Astrocyte (in vitro differentiated cells and primary cell): ENCODE results near the gene BEST2.
A peak's percentile ranks its signal among the peaks of the same experiment; 100 is the strongest.

Experiments
- EZH2 ChIP-seq: IDR thresholded peaks from 2 replicates; pipeline ENCODE4 v1.6.1; 2012; ENCODE audit warnings: mild to moderate bottlenecking, low read length, inconsistent platforms; ENCODE audit not compliant: insufficient read depth
- TF ChIP-seq, protein P1 (sequence below): IDR thresholded peaks from 2 replicates; pipeline ENCODE4 v1.5.1; 2011; ENCODE audit warnings: low read depth, mild to moderate bottlenecking, inconsistent platforms, low read length, moderate library complexity; ENCODE audit not compliant: insufficient read depth

DNA sequence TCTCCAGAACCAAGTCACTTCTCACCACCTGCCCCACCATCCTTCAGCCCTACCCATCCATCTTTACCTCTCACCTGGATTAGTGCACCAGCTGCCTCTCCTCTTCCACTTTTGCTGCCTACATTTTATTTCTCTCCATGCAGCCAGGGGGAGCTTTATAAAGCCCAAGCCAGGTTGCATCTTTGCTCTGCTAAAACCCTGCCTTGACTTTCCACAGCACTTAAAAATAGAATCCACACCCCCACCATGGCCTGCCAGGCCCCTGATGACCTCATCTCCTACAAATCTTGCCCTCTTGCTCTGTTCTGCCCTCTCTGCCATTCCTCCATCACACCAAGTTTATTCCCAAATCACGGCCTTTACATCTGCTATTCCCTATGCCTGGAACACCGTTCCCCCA, 22.0 kb downstream of the BEST2 start:
- TF ChIP-seq, protein P1, sequence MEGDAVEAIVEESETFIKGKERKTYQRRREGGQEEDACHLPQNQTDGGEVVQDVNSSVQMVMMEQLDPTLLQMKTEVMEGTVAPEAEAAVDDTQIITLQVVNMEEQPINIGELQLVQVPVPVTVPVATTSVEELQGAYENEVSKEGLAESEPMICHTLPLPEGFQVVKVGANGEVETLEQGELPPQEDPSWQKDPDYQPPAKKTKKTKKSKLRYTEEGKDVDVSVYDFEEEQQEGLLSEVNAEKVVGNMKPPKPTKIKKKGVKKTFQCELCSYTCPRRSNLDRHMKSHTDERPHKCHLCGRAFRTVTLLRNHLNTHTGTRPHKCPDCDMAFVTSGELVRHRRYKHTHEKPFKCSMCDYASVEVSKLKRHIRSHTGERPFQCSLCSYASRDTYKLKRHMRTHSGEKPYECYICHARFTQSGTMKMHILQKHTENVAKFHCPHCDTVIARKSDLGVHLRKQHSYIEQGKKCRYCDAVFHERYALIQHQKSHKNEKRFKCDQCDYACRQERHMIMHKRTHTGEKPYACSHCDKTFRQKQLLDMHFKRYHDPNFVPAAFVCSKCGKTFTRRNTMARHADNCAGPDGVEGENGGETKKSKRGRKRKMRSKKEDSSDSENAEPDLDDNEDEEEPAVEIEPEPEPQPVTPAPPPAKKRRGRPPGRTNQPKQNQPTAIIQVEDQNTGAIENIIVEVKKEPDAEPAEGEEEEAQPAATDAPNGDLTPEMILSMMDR = peak; percentile 22
- no peak for TF ChIP-seq EZH2
